Central memory CD8-positive, alpha-beta T cell (primary cell): ENCODE measurements around the gene ANKH.

Experiments used
- ATAC-seq: fragments of 150-1000 bp; cut with Tn5 transposase; replicated peaks from 2 replicates; pipeline ENCODE4 v1.10.0; 2022; ENCODE audit warnings: mild to moderate bottlenecking, moderate FRiP score, moderate number of reproducible peaks; ENCODE audit not compliant: poor library complexity, severe bottlenecking; ENCODE audit errors: extremely low read depth
- DNase-seq, 2 donors: peaks; one replicate each; pipeline ENCODE4 v3.0.0; 2021; ENCODE audit warnings: low spot score in 2 of 2
- H3K27ac Mint-ChIP-seq: one replicate; pipeline ENCODE4 v1.8.0; 2022; ENCODE audit warnings: low read depth, mild to moderate bottlenecking, moderate library complexity, mixed read lengths
- H3K27me3 Mint-ChIP-seq: one replicate; pipeline ENCODE4 v1.8.0; 2022; ENCODE audit warnings: mixed read lengths
- H3K36me3 Mint-ChIP-seq: one replicate; pipeline ENCODE4 v1.8.0; 2022; ENCODE audit warnings: mild to moderate bottlenecking, moderate library complexity, mixed read lengths; ENCODE audit not compliant: insufficient read depth
- H3K4me1 Mint-ChIP-seq: one replicate; pipeline ENCODE4 v1.8.0; 2022; ENCODE audit warnings: mixed read lengths
- H3K4me3 Mint-ChIP-seq: one replicate; pipeline ENCODE4 v1.8.0; 2022; ENCODE audit warnings: mild to moderate bottlenecking, moderate library complexity, mixed read lengths
- H3K9me3 Mint-ChIP-seq: one replicate; pipeline ENCODE4 v1.8.0; 2022; ENCODE audit warnings: mixed read lengths

ANKH gene

DNA sequence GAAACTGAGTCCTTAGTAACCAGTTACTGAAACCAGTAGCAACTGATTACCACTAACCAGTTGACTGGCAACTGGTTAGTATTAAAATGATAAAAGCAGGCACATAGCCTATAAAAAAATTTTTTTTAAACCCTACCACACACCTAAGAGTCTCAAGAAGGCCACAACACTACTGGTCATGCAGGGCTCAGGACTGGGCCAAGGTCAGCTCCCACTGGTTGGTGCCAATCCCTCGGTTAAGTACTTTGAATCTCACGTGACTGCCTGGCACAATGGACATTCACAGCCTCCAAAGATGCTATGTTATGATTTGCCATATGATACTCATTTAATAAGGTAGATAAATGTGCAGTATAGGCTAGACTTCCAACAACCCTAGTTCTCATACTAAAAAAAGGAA is 8.5 kb downstream of the ANKH start:
- H3K4me3 Mint-ChIP-seq, result no peak overlapping the region
- H3K36me3 Mint-ChIP-seq, result peaks cover 1% of the 10 kb centered on the region
- no peak for DNase-seq
- H3K4me1 Mint-ChIP-seq, result peaks cover 54% of the 10 kb centered on the region
- H3K9me3 Mint-ChIP-seq, result no peaks in the 10 kb centered on the region
- H3K27ac Mint-ChIP-seq, result no peak overlapping the region
- no peak for ATAC-seq
- H3K27me3 Mint-ChIP-seq, result no peaks in the 10 kb centered on the region

DNA sequence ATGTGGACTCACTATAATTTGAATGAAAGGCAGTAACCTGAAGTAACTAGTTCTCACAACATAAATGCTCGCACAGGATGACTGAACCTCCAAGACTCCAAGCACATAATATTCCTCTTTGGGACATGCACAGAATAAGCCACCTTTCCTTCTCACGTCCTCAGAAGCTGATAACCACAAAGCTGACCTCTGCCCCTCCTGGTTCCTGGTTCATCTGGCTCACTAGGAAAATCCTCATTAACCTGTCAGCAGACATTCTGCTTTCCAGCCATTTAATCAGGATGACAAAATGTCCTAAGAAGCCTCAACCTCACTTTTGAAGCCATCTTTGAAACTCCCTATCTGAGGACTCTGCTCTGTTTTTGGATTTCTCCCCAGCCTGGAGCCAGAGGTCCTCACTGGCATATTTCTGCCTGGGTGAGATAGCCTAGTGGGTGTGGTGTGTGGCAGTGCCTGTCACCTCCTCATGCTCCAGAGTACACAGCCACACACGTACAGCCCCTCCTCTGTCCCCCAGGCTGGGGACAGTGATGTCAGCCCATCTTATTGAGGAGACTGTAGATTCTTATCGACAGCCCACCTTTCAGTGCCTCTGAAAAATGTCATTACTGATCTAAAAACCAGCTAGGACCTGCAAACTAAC is 10.3 kb downstream of the ANKH start:
- Mint-ChIP-seq H3K27me3 (no peaks in the 10 kb centered on the region), H3K27ac (no peak overlapping the region), H3K36me3 (peaks cover 1% of the 10 kb centered on the region), H3K9me3 (no peaks in the 10 kb centered on the region), H3K4me1 (peaks cover 55% of the 10 kb centered on the region), H3K4me3 (no peak overlapping the region)
- ATAC-seq, result no peak
- no peak for DNase-seq

DNA sequence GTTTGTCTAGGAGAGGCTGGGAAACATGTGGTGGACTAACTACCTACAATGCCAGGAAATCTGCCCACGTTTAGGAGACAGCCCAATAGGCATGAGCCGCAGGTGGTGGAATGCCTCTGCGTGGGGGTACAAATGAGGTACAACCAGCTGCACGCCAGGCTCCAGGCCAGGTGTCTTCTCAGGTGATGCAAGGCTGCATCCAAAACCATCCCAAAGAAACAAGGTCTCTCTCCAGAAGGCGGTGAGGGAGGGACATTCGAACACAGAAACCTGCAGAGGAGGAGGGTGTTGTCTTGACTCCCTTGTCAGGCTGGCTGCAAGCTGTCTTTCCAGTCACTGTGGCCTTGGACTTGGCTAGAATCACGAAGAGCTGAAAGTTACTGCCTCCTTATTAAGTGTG is 11.6 kb downstream of the ANKH start:
- DNase-seq (no peak), ATAC-seq (no peak)
- Mint-ChIP-seq H3K4me1 (peaks cover 66% of the 10 kb centered on the region), H3K36me3 (peaks cover 1% of the 10 kb centered on the region), H3K27me3 (no peaks in the 10 kb centered on the region), H3K9me3 (no peaks in the 10 kb centered on the region), H3K4me3 (no peak overlapping the region), H3K27ac (no peak overlapping the region)

DNA sequence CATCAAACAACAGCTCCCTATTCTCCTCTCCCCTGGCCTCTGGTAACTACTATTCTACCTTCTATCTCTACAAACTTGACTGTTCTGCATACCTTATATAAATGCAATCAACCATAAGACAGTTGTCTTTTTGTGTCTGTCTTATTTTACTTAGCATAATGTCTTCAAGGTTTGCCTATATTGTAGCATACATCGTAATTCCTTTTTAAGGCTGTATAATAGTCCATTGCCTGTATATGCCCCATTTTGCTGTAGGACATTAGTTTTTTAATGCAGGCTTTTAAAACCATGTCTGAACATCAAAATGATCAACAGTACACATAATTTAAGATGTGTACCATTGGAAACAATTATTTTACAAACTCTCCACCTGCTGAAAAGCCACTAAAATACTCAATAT is 12.4 kb downstream of the ANKH start:
- no peaks in the 10 kb centered on the region for H3K27me3 Mint-ChIP-seq
- H3K9me3 Mint-ChIP-seq, result no peaks in the 10 kb centered on the region

DNA sequence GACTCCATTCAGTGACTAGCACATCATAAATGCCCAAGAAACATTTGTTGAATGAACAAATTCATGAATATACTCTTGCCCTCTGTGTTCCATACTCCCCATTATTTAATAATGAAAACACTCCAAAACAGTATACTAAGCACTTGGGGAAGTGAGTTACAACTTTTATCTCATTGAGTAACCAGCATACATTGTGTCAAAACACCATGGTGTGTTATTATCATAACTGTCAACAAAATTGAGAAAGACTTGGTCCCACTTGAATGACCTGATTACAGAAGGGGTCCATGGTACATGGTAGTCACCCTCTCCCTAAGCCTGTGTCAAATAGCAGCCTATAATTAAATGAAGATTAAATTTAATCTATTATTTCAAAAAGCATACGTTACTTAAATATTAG is 16.2 kb downstream of the ANKH start:
- peaks cover 59% of the 10 kb centered on the region for H3K4me1 Mint-ChIP-seq
- no peaks in the 10 kb centered on the region for H3K27me3 Mint-ChIP-seq
- ATAC-seq, result no peak
- no peak for DNase-seq
- H3K36me3 Mint-ChIP-seq, result peaks cover 4% of the 10 kb centered on the region
- H3K9me3 Mint-ChIP-seq, result no peaks in the 10 kb centered on the region
- H3K27ac Mint-ChIP-seq, result peak overlapping the region; percentile 11
- H3K4me3 Mint-ChIP-seq, result no peak overlapping the region

More for the DNA sequence above, 12.4 kb downstream of the ANKH start:
- H3K27ac Mint-ChIP-seq, result no peak overlapping the region
- no peak overlapping the region for H3K4me3 Mint-ChIP-seq
- peaks cover 2% of the 10 kb centered on the region for H3K36me3 Mint-ChIP-seq
- peaks cover 70% of the 10 kb centered on the region for H3K4me1 Mint-ChIP-seq
- no peak for ATAC-seq
- DNase-seq, result no peak

DNA sequence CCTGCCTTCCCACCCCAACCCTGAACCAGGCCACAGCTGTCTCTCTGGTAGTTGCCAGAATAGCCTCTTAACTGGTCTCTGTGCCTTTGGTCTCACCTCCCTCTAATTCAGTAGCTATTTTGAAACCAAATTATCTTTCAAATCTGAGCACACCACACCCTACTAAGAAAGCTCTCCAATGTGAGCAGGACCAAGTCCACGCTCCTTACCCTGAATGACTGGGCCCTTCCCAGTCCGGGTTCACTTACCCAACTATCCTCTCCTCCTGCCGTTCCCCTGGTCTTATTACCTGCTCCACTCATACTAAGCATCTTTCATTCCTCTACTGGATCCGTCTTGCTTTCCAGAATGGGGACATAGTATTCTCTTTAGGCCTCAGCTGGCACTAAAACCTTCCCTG is 16.8 kb downstream of the ANKH start:
- Mint-ChIP-seq H3K27ac (peak overlapping the region; percentile 11), H3K36me3 (peaks cover 4% of the 10 kb centered on the region), H3K4me3 (no peak overlapping the region), H3K27me3 (no peaks in the 10 kb centered on the region), H3K9me3 (no peaks in the 10 kb centered on the region), H3K4me1 (peaks cover 54% of the 10 kb centered on the region)
- DNase-seq, result no peak
- no peak for ATAC-seq

DNA sequence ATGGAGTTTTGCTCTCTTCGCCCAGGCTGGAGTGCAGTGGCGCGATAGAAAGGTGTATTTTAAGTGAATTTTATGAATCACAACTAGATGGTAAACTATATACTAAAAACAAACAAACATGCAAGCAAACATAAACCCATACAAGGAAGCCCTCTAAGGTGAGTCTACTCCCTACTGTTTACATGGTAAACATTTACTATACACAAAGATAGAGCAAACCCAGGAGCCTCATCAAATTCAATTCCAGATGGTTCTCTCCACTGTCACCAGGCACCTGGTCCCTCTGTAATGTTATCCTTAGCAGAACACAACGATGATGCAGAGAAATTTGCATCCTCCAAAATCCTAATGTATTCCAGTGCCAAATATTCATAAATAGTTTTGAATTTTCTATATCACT is 17.9 kb downstream of the ANKH start:
- no peak for ATAC-seq

DNA sequence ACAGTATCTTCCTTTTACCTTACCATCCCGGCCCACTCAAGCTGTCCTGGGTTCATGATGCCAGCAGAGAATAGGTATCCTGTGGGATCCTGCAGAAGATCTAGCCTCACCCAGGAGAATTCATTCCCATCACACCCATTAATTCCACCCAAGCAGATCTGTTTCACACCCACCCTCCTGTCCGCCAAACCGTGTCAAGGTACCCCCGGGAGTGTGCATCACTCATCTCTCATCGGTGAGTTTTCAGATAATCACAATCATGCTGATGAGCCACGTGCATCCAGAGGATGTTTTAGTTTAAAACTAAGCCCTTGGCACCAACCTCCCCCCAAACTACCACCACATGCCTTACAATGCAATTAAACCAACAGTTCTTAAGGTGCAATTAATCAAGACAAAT is 18.8 kb downstream of the ANKH start:
- H3K36me3 Mint-ChIP-seq, result peaks cover 11% of the 10 kb centered on the region
- ATAC-seq (no peak), DNase-seq (no peak)
- H3K9me3 Mint-ChIP-seq, result no peaks in the 10 kb centered on the region
- H3K27ac Mint-ChIP-seq, result no peak overlapping the region
- no peak overlapping the region for H3K4me3 Mint-ChIP-seq
- peaks cover 44% of the 10 kb centered on the region for H3K4me1 Mint-ChIP-seq
- H3K27me3 Mint-ChIP-seq, result no peaks in the 10 kb centered on the region

More for the DNA sequence above, 17.9 kb downstream of the ANKH start:
- H3K4me1 Mint-ChIP-seq, result peaks cover 44% of the 10 kb centered on the region
- H3K27ac Mint-ChIP-seq, result no peak overlapping the region
- DNase-seq, result no peak
- H3K9me3 Mint-ChIP-seq, result no peaks in the 10 kb centered on the region
- H3K27me3 Mint-ChIP-seq, result no peaks in the 10 kb centered on the region
- no peak overlapping the region for H3K4me3 Mint-ChIP-seq
- H3K36me3 Mint-ChIP-seq, result peaks cover 5% of the 10 kb centered on the region

DNA sequence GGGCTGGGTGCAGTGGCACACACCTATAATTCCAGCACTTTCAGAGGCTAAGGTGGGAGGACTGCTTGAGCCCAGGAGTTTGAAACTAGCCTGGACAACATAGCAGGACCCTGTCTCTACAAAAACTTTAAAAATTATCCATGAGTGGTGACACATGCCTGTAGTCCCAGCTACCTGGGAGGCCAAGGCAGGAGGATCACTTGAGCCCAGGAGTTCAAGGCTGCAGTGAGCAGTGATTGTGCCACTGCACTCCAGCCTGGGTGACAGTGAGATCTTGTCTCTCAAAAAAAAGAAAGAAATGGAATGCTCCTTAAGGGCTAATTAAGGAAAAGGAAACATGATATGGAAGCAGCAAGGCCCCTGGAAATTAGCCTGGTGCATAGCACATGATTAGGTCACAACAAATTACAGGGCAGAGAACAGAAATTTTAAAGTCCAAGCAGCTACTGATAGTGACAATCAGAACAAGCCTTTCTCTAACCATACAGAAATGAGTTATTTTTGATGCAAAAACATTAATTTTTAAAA is 19.5 kb downstream of the ANKH start:
- H3K36me3 Mint-ChIP-seq, result peaks cover 11% of the 10 kb centered on the region
- no peaks in the 10 kb centered on the region for H3K9me3 Mint-ChIP-seq
- H3K27me3 Mint-ChIP-seq, result no peaks in the 10 kb centered on the region
- DNase-seq (no peak), ATAC-seq (no peak)
- no peak overlapping the region for H3K4me3 Mint-ChIP-seq
- H3K4me1 Mint-ChIP-seq, result peaks cover 44% of the 10 kb centered on the region
- H3K27ac Mint-ChIP-seq, result no peak overlapping the region

DNA sequence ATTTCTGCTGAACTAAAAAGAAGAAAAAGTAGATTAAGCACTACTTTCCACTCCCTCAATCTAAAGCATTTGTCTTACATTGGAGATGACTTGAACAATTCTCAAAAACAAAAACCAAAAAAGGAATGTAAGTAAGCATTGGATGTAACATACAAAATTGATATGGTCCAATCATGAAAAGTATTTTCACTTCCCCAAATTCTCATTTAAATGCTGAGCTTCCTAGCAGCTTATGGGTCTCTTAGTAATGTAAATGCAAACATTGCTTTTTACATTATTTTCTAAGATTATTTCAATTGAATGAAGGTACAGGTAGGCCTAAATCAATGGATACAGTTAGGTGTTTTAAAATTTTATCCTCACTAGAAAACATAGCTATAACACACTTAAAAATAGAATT is 20.0 kb downstream of the ANKH start:
- DNase-seq (no peak), ATAC-seq (no peak)
- H3K9me3 Mint-ChIP-seq, result no peaks in the 10 kb centered on the region
- H3K27ac Mint-ChIP-seq, result no peak overlapping the region
- peaks cover 11% of the 10 kb centered on the region for H3K36me3 Mint-ChIP-seq
- H3K27me3 Mint-ChIP-seq, result no peaks in the 10 kb centered on the region
- peaks cover 41% of the 10 kb centered on the region for H3K4me1 Mint-ChIP-seq
- H3K4me3 Mint-ChIP-seq, result no peak overlapping the region

DNA sequence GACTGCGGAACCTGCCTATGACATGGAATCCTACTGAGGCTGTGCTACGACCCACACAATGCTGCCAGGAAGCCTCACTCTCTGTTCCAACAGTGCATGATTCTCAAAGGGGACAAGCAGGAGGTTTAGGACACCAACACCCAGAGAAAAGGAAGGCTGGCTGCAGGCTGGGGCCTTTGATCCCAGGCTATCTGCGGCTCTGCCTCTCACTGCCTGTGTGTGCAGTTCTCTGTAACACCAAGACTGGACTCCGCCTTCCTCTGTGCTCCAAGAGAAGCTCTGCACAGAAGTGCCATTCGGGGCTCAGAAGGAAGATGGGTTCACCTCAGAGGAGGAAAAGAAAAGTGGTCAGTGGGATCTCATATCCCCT is 20.5 kb downstream of the ANKH start:
- H3K27me3 Mint-ChIP-seq, result no peaks in the 10 kb centered on the region
- ATAC-seq, result no peak
- no peak overlapping the region for H3K27ac Mint-ChIP-seq
- no peak for DNase-seq
- H3K4me1 Mint-ChIP-seq, result peaks cover 36% of the 10 kb centered on the region
- no peak overlapping the region for H3K4me3 Mint-ChIP-seq
- H3K9me3 Mint-ChIP-seq, result no peaks in the 10 kb centered on the region
- H3K36me3 Mint-ChIP-seq, result peaks cover 13% of the 10 kb centered on the region

DNA sequence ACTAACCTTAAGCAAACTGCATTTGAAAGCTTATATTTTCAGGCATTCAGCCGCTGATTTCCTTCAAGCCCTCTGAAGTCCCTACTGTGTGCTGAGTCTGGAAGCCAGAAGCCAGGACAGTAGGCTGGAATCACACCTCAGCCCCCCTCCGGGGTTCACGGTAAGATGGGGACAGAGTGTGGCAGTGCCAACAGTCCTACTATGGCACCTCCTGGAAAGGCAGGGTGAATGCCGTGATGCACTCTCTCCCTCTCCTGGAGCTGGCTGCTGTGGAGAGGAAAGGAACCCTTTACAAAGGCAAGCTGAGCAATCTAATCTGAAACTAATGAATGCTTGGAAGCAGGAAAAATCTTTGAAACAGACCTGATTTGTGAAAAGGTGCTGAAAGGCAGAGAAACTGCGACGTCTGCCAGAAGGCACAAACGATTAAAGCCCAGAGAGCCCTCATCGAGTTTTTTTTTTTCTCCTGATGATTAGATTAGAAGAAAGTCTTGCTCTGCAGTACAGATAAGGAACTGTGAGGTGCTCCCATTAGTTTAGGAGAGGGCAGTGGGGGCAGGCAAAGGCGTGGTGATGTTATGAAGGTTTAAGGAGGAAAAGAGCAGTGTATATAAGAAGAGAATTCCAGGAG is 21.0 kb downstream of the ANKH start:
- DNase-seq, result no peak
- Mint-ChIP-seq H3K9me3 (no peaks in the 10 kb centered on the region), H3K27ac (no peak overlapping the region), H3K27me3 (no peaks in the 10 kb centered on the region), H3K36me3 (peaks cover 13% of the 10 kb centered on the region), H3K4me1 (peaks cover 32% of the 10 kb centered on the region), H3K4me3 (no peak overlapping the region)
- ATAC-seq, result no peak

DNA sequence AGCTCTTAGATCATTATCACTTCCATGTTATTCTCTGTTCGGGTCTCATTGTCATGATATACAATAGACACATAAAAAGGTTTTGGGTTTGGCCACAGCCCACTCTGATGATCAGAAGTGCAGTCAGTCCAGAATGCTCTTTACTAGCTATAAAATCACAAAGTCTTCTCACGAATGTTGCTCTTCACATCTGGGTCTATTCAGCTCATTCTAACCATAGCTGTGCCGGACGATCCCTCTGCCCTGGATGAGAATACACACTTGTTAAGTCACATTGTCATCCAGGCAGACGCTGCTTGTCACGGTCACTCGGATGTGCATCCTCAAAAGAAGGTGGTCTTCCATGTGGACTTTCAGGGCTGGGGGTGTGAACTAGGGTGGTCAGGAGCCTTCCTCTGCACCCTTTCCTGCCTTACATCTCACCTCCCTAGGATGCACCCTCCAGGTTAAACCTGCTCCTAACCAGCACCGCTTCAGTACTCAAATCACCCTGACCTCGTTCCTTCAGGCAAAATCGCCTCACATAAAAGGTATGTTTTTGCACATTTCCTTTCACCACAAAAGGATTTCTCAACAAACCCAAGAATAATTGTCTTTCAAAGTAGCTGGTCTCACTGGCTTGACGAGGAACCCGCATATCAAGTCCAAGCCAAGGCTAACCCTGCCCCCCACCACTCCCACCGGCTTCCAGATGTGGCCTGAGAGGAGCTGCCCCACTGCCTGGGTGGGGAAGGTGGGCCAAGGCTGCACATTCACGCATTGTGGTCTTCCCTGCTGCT is 21.9 kb downstream of the ANKH start:
- no peak for ATAC-seq
- H3K36me3 Mint-ChIP-seq, result peaks cover 16% of the 10 kb centered on the region
- H3K4me1 Mint-ChIP-seq, result peaks cover 24% of the 10 kb centered on the region
- no peak overlapping the region for H3K4me3 Mint-ChIP-seq
- no peak for DNase-seq
- no peaks in the 10 kb centered on the region for H3K27me3 Mint-ChIP-seq
- H3K9me3 Mint-ChIP-seq, result no peaks in the 10 kb centered on the region
- H3K27ac Mint-ChIP-seq, result peak overlapping the region; percentile 46
